Activated naive CD4-positive, alpha-beta T cell treated with anti-CD3 and anti-CD28 coated beads for 36 hours (primary cell): ENCODE results near the gene KCNMA1. TPM values are rescaled to one million over a fixed set of nuclear protein-coding genes. Genes with fewer than 3 reads are reported as not detected.

Experiments
- CTCF ChIA-PET: fragments of 350-600 bp; sonication (Branson Sonifier 250); formaldehyde crosslinking; loops from one replicate; lab custom pipeline; 2021; ENCODE audit warnings: antibody characterized with exemption; lab: Charles Lee
- DNase-seq: peaks from one replicate; pipeline ENCODE4 v3.0.0-alpha.2; 2020
- H3K27ac Mint-ChIP-seq: one replicate; pipeline ENCODE4 v1.8.0; 2021; ENCODE audit warnings: mild to moderate bottlenecking, mixed read lengths
- H3K27me3 Mint-ChIP-seq: one replicate; pipeline ENCODE4 v1.8.0; 2021; ENCODE audit warnings: low read depth, mixed read lengths
- H3K36me3 Mint-ChIP-seq: one replicate; pipeline ENCODE4 v1.8.0; 2021; ENCODE audit warnings: low read depth, mixed read lengths
- H3K4me1 Mint-ChIP-seq: one replicate; pipeline ENCODE4 v1.8.0; 2021; ENCODE audit warnings: low read depth, mixed read lengths
- H3K4me3 Mint-ChIP-seq: one replicate; pipeline ENCODE4 v1.8.0; 2021; ENCODE audit warnings: mild to moderate bottlenecking, moderate library complexity, mixed read lengths
- H3K9me3 Mint-ChIP-seq: one replicate; pipeline ENCODE4 v1.8.0; 2021; ENCODE audit warnings: mixed read lengths
- intact Hi-C: fragments of 100-400 bp; cut with micrococcal nuclease; formaldehyde crosslinking; loops from one replicate; pipeline ENCODE4 v1.15.1; 2023
- total RNA-seq, 2 experiments: library from RNA; stranded (reverse); gene quantifications; one replicate each; pipeline ENCODE4 v1.2.3, GENCODE V29; 2021

Gene KCNMA1
- total RNA-seq, 2 experiments from 2014 or later, result not detected

- H3K27ac Mint-ChIP-seq, result no peak overlapping the region
- no peaks in the 10 kb centered on the region for H3K36me3 Mint-ChIP-seq
- H3K4me3 Mint-ChIP-seq, result no peak overlapping the region
- H3K4me1 Mint-ChIP-seq, result no peaks in the 10 kb centered on the region
- CTCF ChIA-PET, result no interaction called here
- intact Hi-C loops, result no loop called here
- no peak for DNase-seq
- no peaks in the 10 kb centered on the region for H3K27me3 Mint-ChIP-seq
- no peaks in the 10 kb centered on the region for H3K9me3 Mint-ChIP-seq
Measured at GRCh38 chr10:76905251-76905650, 732.4 kb downstream of the KCNMA1 start.

DNA sequence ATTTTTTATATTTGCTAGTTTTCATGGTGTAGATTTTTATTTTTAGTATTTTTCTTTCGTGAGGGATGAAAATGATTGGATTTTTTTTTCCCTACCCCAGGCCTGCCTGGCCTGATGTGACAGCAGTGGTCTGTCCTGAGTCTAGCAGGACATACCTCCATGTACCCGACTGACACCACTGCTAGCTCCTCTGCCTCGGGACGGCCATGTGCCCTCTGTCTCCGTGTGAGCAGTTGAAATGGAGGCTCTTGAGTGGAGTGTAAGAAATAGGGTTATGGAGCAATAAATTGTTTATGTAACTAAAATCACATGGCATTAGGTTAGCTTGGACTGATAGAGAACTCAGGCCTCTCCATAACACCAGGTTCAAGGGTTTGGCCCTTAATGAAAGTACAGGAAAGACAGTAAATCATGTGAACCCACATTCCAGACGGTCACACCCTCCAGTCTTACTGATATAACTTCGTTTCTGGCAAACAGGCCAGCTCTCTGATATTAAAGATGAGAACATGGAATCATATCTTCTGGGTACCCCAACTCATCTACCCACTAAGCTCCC, 734.1 kb downstream of the KCNMA1 start:
- Mint-ChIP-seq H3K9me3 (no peaks in the 10 kb centered on the region), H3K27ac (no peak overlapping the region), H3K27me3 (no peaks in the 10 kb centered on the region), H3K36me3 (no peaks in the 10 kb centered on the region), H3K4me1 (no peaks in the 10 kb centered on the region), H3K4me3 (no peak overlapping the region)
- intact Hi-C loops, result no loop called here
- no peak for DNase-seq
- CTCF ChIA-PET, result no interaction called here

DNA sequence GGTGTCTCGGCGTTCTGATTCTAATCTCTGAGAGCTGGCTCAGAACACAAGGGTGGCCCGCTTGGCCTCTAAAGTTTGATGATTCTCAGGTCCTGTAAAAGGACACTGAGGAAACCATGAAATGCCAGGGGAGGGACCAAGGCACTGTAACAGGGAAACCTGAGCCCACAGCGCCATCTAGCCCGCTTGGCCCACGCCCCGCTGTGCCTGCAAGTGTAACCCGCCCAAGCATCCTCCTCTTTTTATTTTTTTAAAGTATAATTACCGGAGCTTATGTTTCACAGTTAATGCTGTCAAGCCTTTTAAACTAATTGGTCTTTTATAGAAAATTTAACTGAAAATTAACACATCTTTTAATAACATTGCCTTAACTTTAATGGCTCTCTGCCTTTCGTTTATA, 734.7 kb downstream of the KCNMA1 start:
- DNase-seq, result peak; percentile 22
- intact Hi-C loops, result no loop called here
- Mint-ChIP-seq H3K9me3 (no peaks in the 10 kb centered on the region), H3K27ac (no peak overlapping the region), H3K4me3 (no peak overlapping the region), H3K36me3 (no peaks in the 10 kb centered on the region), H3K4me1 (no peaks in the 10 kb centered on the region), H3K27me3 (no peaks in the 10 kb centered on the region)
- CTCF ChIA-PET, result no interaction called here

DNA sequence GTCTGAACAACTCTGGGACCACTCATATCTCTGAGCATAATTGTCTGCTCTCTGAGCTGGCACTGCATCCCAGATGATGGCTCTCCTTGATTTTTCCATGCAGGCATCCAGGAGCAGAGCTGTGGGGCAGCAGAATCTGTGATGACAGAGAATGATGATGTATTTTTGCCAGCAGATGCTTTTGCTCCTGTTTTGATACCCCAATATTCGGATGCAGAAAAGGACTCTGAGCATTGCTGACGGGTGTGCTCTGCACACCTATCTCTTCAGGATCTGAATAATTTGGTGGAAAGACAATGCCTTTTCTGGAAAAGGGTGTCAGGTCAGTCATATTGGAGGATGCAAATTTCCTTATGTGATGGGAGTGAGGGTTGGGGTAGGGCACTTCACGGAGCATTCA, 735.9 kb downstream of the KCNMA1 start:
- Mint-ChIP-seq H3K27me3 (no peaks in the 10 kb centered on the region), H3K4me3 (no peak overlapping the region), H3K36me3 (no peaks in the 10 kb centered on the region), H3K4me1 (no peaks in the 10 kb centered on the region), H3K27ac (no peak overlapping the region), H3K9me3 (no peaks in the 10 kb centered on the region)
- intact Hi-C loops, result no loop called here
- CTCF ChIA-PET, result no interaction called here
- no peak for DNase-seq

DNA sequence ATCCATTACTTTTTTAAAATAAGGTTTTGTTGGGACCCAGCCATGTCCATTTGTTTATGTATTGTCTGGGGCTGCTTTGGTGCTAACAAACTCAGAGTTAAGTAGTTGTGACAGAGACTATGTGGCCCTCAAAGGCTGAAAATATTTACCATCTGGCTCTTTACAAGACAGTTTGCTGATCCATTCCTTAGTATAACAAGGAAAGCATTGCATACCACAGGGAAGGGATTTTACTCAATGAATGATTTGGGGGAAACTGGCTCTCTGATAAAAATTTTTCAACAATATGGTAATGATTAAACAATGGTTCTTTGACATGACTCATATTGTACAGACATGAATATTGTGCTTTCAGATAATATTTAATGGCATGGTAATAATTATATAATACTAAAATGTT, 738.1 kb downstream of the KCNMA1 start:
- no peaks in the 10 kb centered on the region for H3K4me1 Mint-ChIP-seq
- H3K27ac Mint-ChIP-seq, result no peak overlapping the region
- intact Hi-C loops, result no loop called here
- no peaks in the 10 kb centered on the region for H3K36me3 Mint-ChIP-seq
- no peak overlapping the region for H3K4me3 Mint-ChIP-seq
- no peak for DNase-seq
- peaks cover 6% of the 10 kb centered on the region for H3K9me3 Mint-ChIP-seq
- CTCF ChIA-PET, result no interaction called here
- H3K27me3 Mint-ChIP-seq, result peaks cover 2% of the 10 kb centered on the region

DNA sequence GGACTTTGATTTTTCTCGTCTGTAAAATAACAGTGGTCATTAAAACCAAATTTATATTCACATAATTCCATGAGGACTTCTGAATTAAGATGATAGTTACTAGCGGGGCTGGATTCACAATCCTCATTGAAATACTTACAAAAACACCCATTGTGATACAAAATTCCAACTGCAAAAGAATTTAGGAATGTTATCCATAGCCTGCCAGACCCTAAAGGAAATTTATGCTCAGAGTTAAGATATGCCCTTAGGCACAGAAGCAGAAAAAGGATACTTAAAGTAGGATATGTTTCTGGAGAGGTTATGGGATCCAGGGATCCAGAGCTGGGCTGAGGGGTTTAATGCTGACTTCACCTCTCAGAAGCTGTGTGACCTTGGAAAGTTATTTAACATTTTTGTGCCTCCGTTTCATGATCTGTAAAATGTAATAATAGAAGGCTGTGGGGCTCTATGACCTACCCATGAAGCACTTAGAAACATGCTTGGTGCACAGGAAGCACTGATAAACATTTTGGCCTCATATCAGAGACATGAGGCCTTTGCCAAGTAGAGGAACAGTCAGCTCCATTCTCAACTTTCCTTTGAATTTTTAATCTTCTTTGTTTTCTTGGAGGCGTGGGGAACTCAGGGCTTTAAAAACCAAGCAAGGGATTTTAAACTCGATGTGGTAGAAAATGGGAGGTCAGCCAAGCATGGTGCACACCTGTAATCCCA, 744.7 kb downstream of the KCNMA1 start:
- H3K27me3 Mint-ChIP-seq, result peaks cover 5% of the 10 kb centered on the region
- CTCF ChIA-PET, result no interaction called here
- no peak for DNase-seq
- H3K9me3 Mint-ChIP-seq, result peaks cover 6% of the 10 kb centered on the region
- no peak overlapping the region for H3K4me3 Mint-ChIP-seq
- no peaks in the 10 kb centered on the region for H3K36me3 Mint-ChIP-seq
- H3K27ac Mint-ChIP-seq, result no peak overlapping the region
- intact Hi-C loops, result no loop called here
- no peaks in the 10 kb centered on the region for H3K4me1 Mint-ChIP-seq

GRCh38 chr10:76887223-76888010, 750.2 kb downstream of the KCNMA1 start:
- Mint-ChIP-seq H3K27me3 (peaks cover 6% of the 10 kb centered on the region), H3K36me3 (no peaks in the 10 kb centered on the region), H3K4me3 (no peak overlapping the region), H3K4me1 (no peaks in the 10 kb centered on the region), H3K27ac (no peak overlapping the region), H3K9me3 (no peaks in the 10 kb centered on the region)
- intact Hi-C loops, result no loop called here
- DNase-seq, result no peak
- CTCF ChIA-PET, result interaction anchor here (0.7 kb wide), 1 partner anchor 297 kb away, joined by 5 read pairs; no protein-coding TSS in a partner anchor

DNA sequence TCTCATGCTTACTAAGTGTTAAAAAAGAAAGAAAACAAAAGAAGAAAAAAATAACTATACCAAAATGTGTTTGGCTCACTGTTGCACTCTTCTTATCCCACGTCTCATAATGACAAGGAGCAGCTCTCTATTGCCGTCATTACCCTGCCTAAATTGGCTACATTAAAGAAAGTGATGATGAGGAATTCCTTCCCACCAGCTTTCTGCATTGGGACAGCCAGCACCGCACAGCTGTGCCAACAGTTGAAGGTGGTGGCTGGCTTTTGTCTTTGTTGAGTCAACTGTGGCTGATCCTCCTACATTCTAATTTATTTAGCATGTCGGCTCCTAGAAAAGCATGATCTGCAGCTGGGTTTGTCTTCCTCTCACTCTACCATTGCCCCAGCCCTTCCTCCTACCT, 751.8 kb downstream of the KCNMA1 start:
- peaks cover 6% of the 10 kb centered on the region for H3K27me3 Mint-ChIP-seq
- no peak overlapping the region for H3K4me3 Mint-ChIP-seq
- H3K27ac Mint-ChIP-seq, result no peak overlapping the region
- H3K36me3 Mint-ChIP-seq, result no peaks in the 10 kb centered on the region
- no peak for DNase-seq
- intact Hi-C loops, result no loop called here
- H3K4me1 Mint-ChIP-seq, result no peaks in the 10 kb centered on the region
- CTCF ChIA-PET, result no interaction called here
- H3K9me3 Mint-ChIP-seq, result no peaks in the 10 kb centered on the region

- no peaks in the 10 kb centered on the region for H3K4me1 Mint-ChIP-seq
- H3K36me3 Mint-ChIP-seq, result no peaks in the 10 kb centered on the region
- no peaks in the 10 kb centered on the region for H3K9me3 Mint-ChIP-seq
- CTCF ChIA-PET, result interaction anchor here (0.6 kb wide), 1 partner anchor 1250 kb away, joined by 8 read pairs; no protein-coding TSS in a partner anchor
- intact Hi-C loops, result no loop called here
- DNase-seq, result no peak
- no peak overlapping the region for H3K27ac Mint-ChIP-seq
- H3K27me3 Mint-ChIP-seq, result peaks cover 6% of the 10 kb centered on the region
- no peak overlapping the region for H3K4me3 Mint-ChIP-seq
Measured at GRCh38 chr10:76884673-76885275, 752.8 kb downstream of the KCNMA1 start.

DNA sequence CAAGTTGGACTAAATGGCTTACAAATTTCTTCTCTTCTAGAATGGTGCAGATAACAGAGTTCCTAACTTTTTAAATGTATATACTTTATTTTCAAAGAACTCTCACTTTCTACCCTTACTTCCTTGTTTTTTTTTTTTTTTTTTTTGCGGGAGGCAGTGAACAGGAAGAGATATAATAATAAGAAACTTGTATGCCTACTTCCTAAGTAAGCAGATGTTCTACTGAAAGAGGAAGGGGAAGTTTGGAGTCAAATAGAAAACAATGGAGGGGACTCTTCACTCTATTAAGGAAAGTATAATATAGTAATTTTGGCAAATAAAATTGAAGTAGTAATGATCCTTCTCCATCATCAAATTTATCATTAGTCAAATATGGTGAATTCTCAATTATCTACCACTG, 754.0 kb downstream of the KCNMA1 start:
- no peak for DNase-seq
- CTCF ChIA-PET, result no interaction called here
- Mint-ChIP-seq H3K36me3 (no peaks in the 10 kb centered on the region), H3K4me1 (no peaks in the 10 kb centered on the region), H3K9me3 (no peaks in the 10 kb centered on the region), H3K27me3 (peaks cover 6% of the 10 kb centered on the region), H3K27ac (no peak overlapping the region), H3K4me3 (no peak overlapping the region)
- intact Hi-C loops, result no loop called here

DNA sequence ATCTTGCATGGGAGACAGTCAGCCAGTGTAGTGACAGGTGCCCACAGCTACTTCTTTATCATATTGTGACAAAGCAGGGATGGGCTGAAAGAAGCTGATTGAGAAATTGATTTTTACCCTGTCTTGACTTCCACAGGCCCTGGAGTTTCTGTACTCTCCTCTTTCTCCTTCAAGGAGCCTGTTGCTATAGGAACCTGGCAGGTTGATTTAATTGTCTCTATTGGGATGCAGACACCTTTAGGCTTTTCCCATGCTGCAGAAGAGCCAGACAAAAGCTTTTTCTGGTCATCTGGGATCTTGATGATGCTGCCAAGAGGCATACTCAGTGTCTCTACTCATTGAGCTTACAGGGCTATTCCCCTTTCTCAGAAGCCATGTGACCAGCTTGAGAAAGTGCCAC, 754.8 kb downstream of the KCNMA1 start:
- intact Hi-C loops, result no loop called here
- CTCF ChIA-PET, result no interaction called here
- H3K9me3 Mint-ChIP-seq, result no peaks in the 10 kb centered on the region

GRCh38 chr10:76882245-76882644, 755.4 kb downstream of the KCNMA1 start:
- DNase-seq, result no peak
- Mint-ChIP-seq H3K27ac (no peak overlapping the region), H3K27me3 (peaks cover 6% of the 10 kb centered on the region), H3K36me3 (no peaks in the 10 kb centered on the region), H3K4me1 (no peaks in the 10 kb centered on the region), H3K4me3 (no peak overlapping the region), H3K9me3 (no peaks in the 10 kb centered on the region)
- CTCF ChIA-PET, result interaction anchor here (0.8 kb wide), 1 partner anchor 101 kb away, joined by 3 read pairs; no protein-coding TSS in a partner anchor
- intact Hi-C loops, result no loop called here

More for the DNA sequence above, 754.8 kb downstream of the KCNMA1 start:
- H3K4me1 Mint-ChIP-seq, result no peaks in the 10 kb centered on the region
- H3K36me3 Mint-ChIP-seq, result no peaks in the 10 kb centered on the region
- peaks cover 6% of the 10 kb centered on the region for H3K27me3 Mint-ChIP-seq
- H3K27ac Mint-ChIP-seq, result no peak overlapping the region
- DNase-seq, result no peak
- no peak overlapping the region for H3K4me3 Mint-ChIP-seq
